ENCODE measurements around the gene SYTL5. TPM values are rescaled to one million over a fixed set of nuclear protein-coding genes. Genes with fewer than 3 reads are reported as not detected.
"Not testable (repeated sequence)": the region's sequence is repeated elsewhere in the genome, so short reads cannot be mapped to it uniquely, and the experiment has no call there.

SYTL5 gene
- total and polyA plus RNA-seq, 8 donors, result 0.50 to 7.7 (median 4.2) TPM

DNA sequence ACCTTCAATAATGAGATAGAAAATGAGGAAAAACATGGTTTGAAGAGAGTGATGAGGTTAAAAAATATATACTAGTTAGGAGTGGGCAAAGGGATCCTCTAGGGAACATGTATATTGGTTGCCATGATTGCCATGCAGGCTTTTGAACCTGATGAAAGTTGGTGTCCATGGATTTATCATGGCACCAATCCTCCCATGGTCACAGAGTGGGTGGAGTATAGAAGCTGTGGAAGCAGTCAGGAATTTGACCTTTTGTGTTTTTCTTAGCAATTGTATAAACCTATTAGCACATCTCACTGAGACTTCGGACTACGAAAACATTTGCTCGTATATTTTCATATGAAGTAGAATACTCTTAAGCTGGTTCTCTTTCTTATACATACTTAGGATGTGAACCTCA is 30.9 kb upstream of the SYTL5 start:
- intact Hi-C loops (cut with DNase I), result no loop called here
- no peak for DNase-seq
- ATAC-seq, result no peak
- no peaks in the 10 kb centered on the region for H3K36me3 ChIP-seq
- no peaks in the 10 kb centered on the region for H3K9me3 ChIP-seq
- no peak overlapping the region for H3K27ac ChIP-seq
- TF ChIP-seq CTCF (IDR thresholded peaks at IDR 0.05), result no peak
- no peaks in the 10 kb centered on the region for H3K4me1 ChIP-seq
- H3K4me3 ChIP-seq, result no peak overlapping the region
- H3K27me3 ChIP-seq, result peaks cover 0 to 5% of the 10 kb centered on the region in 2 donors

DNA sequence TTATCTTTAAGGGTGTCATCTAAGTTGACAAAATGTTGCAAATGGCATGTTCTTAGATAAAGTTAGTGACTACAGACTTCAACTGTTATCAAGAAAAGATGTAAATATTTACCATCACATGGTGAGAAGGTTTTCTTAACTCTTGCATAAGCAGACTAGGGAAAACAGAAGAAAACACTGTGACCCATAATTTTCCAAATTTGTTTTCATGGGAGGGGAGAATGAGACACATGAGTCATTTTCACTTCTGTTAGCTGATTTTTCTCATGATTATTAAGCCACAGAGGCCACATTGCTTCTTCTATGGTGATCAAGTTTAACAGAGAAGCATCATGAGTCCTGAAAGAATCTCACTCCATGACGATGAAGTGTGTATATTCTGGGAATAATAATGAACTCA is 30.2 kb upstream of the SYTL5 start:
- no peaks in the 10 kb centered on the region for H3K36me3 ChIP-seq
- peaks cover 0 to 5% of the 10 kb centered on the region in 2 donors for H3K27me3 ChIP-seq
- H3K4me3 ChIP-seq, result no peak overlapping the region
- no peaks in the 10 kb centered on the region for H3K4me1 ChIP-seq
- DNase-seq (no peak), ATAC-seq (no peak)
- intact Hi-C loops (cut with DNase I), result no loop called here
- H3K27ac ChIP-seq, result no peak overlapping the region
- no peak for TF ChIP-seq CTCF (IDR thresholded peaks at IDR 0.05)
- no peaks in the 10 kb centered on the region for H3K9me3 ChIP-seq

GRCh38 chrX:37984880-37985279 is 21.5 kb upstream of the SYTL5 start:
- no peak for DNase-seq
- Histone ChIP-seq H3K4me1 (no peaks in the 10 kb centered on the region), H3K27ac (no peak overlapping the region), H3K4me3 (no peak overlapping the region), H3K27me3 (no peaks in the 10 kb centered on the region), H3K36me3 (no peaks in the 10 kb centered on the region), H3K9me3 (no peaks in the 10 kb centered on the region)
- intact Hi-C loops (cut with DNase I), result no loop called here
- no peak for TF ChIP-seq CTCF (IDR thresholded peaks at IDR 0.05)
- ATAC-seq, result no peak

DNA sequence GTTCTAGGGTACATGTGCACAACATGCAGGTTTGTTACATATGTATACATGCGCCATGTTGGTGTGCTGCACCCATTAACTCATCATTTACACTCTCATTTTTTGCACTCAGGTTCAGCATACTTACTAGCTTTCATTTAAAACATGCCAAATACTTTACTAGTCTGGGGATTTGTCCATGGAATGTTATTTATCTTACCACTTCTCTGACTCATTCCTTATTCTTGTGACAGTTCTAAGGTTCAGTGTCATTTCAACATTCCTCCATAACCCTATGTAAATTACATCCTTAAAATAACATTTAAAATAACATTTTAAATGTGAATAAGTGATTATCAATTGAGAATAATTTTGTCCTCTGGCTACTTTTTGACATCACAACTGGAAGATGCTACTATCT is 19.5 kb upstream of the SYTL5 start:
- intact Hi-C loops (cut with DNase I), result no loop called here
- Histone ChIP-seq H3K4me1 (no peaks in the 10 kb centered on the region), H3K27me3 (no peaks in the 10 kb centered on the region), H3K9me3 (no peaks in the 10 kb centered on the region), H3K4me3 (no peak overlapping the region), H3K27ac (no peak overlapping the region), H3K36me3 (no peaks in the 10 kb centered on the region)
- ATAC-seq (no peak), DNase-seq (no peak)
- TF ChIP-seq CTCF (IDR thresholded peaks at IDR 0.05), result no peak

DNA sequence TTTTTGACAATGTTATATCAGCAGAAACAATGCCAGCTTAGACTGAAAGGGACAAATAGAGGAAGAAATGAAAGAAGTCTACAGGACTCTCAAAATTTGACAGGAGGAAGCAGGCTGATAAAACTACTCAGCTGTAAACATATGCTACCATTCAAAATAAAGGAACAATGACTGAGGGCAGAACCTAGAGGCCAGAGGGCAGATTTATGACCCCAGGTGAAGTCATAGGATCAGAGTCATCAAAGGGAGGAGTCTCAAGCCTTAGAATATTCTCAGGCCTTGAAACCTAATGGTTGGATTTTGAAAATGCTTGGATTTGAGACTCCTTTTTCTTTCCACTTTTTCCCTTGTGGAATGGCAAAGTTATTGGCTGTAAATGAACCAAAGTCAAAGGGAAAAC is 17.0 kb upstream of the SYTL5 start:
- no peak for TF ChIP-seq CTCF (IDR thresholded peaks at IDR 0.05)
- Histone ChIP-seq H3K4me3 (no peak overlapping the region), H3K36me3 (no peaks in the 10 kb centered on the region), H3K9me3 (no peaks in the 10 kb centered on the region), H3K4me1 (no peaks in the 10 kb centered on the region), H3K27ac (no peak overlapping the region), H3K27me3 (no peaks in the 10 kb centered on the region)
- no peak for DNase-seq
- intact Hi-C loops (cut with DNase I), result no loop called here
- ATAC-seq, result no peak

- H3K9me3 ChIP-seq; H3K27me3 ChIP-seq; ATAC-seq; H3K4me3 ChIP-seq; intact Hi-C loops (cut with DNase I); H3K27ac ChIP-seq; H3K36me3 ChIP-seq; H3K4me1 ChIP-seq; DNase-seq: not testable (repeated sequence)
Measured at GRCh38 chrX:37991303-37991702, 15.1 kb upstream of the SYTL5 start.
